GM12872 (cell line): ENCODE results near the gene B2M.

Experiments used
- TF ChIP-seq, protein P1 (sequence below): IDR thresholded peaks from 3 replicates; pipeline ENCODE4 v1.5.1; 2011; ENCODE audit warnings: low read depth, mild to moderate bottlenecking, low read length, moderate library complexity; ENCODE audit not compliant: insufficient read depth

B2M gene

DNA sequence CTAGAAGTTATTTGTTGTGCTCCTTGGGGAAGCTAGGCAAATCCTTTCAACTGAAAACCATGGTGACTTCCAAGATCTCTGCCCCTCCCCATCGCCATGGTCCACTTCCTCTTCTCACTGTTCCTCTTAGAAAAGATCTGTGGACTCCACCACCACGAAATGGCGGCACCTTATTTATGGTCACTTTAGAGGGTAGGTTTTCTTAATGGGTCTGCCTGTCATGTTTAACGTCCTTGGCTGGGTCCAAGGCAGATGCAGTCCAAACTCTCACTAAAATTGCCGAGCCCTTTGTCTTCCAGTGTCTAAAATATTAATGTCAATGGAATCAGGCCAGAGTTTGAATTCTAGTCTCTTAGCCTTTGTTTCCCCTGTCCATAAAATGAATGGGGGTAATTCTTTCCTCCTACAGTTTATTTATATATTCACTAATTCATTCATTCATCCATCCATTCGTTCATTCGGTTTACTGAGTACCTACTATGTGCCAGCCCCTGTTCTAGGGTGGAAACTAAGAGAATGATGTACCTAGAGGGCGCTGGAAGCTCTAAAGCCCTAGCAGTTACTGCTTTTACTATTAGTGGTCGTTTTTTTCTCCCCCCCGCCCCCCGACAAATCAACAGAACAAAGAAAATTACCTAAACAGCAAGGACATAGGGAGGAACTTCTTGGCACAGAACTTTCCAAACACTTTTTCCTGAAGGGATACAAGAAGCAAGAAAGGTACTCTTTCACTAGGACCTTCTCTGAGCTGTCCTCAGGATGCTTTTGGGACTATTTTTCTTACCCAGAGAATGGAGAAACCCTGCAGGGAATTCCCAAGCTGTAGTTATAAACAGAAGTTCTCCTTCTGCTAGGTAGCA is 851 bp upstream of the B2M start:
- TF ChIP-seq, protein P1, sequence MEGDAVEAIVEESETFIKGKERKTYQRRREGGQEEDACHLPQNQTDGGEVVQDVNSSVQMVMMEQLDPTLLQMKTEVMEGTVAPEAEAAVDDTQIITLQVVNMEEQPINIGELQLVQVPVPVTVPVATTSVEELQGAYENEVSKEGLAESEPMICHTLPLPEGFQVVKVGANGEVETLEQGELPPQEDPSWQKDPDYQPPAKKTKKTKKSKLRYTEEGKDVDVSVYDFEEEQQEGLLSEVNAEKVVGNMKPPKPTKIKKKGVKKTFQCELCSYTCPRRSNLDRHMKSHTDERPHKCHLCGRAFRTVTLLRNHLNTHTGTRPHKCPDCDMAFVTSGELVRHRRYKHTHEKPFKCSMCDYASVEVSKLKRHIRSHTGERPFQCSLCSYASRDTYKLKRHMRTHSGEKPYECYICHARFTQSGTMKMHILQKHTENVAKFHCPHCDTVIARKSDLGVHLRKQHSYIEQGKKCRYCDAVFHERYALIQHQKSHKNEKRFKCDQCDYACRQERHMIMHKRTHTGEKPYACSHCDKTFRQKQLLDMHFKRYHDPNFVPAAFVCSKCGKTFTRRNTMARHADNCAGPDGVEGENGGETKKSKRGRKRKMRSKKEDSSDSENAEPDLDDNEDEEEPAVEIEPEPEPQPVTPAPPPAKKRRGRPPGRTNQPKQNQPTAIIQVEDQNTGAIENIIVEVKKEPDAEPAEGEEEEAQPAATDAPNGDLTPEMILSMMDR: peak; percentile 50; the same call in 2 of the 3 replicates

DNA sequence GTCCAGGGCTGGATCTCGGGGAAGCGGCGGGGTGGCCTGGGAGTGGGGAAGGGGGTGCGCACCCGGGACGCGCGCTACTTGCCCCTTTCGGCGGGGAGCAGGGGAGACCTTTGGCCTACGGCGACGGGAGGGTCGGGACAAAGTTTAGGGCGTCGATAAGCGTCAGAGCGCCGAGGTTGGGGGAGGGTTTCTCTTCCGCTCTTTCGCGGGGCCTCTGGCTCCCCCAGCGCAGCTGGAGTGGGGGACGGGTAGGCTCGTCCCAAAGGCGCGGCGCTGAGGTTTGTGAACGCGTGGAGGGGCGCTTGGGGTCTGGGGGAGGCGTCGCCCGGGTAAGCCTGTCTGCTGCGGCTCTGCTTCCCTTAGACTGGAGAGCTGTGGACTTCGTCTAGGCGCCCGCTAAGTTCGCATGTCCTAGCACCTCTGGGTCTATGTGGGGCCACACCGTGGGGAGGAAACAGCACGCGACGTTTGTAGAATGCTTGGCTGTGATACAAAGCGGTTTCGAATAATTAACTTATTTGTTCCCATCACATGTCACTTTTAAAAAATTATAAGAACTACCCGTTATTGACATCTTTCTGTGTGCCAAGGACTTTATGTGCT is 527 bp downstream of the B2M start:
- TF ChIP-seq, protein P1: no peak

DNA sequence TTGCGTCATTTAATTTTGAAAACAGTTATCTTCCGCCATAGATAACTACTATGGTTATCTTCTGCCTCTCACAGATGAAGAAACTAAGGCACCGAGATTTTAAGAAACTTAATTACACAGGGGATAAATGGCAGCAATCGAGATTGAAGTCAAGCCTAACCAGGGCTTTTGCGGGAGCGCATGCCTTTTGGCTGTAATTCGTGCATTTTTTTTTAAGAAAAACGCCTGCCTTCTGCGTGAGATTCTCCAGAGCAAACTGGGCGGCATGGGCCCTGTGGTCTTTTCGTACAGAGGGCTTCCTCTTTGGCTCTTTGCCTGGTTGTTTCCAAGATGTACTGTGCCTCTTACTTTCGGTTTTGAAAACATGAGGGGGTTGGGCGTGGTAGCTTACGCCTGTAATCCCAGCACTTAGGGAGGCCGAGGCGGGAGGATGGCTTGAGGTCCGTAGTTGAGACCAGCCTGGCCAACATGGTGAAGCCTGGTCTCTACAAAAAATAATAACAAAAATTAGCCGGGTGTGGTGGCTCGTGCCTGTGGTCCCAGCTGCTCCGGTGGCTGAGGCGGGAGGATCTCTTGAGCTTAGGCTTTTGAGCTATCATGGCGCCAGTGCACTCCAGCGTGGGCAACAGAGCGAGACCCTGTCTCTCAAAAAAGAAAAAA is 1.2 kb downstream of the B2M start:
- TF ChIP-seq, protein P1: no peak

DNA sequence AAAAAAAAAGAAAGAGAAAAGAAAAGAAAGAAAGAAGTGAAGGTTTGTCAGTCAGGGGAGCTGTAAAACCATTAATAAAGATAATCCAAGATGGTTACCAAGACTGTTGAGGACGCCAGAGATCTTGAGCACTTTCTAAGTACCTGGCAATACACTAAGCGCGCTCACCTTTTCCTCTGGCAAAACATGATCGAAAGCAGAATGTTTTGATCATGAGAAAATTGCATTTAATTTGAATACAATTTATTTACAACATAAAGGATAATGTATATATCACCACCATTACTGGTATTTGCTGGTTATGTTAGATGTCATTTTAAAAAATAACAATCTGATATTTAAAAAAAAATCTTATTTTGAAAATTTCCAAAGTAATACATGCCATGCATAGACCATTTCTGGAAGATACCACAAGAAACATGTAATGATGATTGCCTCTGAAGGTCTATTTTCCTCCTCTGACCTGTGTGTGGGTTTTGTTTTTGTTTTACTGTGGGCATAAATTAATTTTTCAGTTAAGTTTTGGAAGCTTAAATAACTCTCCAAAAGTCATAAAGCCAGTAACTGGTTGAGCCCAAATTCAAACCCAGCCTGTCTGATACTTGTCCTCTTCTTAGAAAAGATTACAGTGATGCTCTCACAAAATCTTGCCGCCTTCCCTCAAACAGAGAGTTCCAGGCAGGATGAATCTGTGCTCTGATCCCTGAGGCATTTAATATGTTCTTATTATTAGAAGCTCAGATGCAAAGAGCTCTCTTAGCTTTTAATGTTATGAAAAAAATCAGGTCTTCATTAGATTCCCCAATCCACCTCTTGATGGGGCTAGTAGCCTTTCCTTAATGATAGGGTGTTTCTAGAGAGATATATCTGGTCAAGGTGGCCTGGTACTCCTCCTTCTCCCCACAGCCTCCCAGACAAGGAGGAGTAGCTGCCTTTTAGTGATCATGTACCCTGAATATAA is 2.0 kb downstream of the B2M start:
- TF ChIP-seq, protein P1: peak; percentile 24; the same call in 1 of the 3 replicates

DNA sequence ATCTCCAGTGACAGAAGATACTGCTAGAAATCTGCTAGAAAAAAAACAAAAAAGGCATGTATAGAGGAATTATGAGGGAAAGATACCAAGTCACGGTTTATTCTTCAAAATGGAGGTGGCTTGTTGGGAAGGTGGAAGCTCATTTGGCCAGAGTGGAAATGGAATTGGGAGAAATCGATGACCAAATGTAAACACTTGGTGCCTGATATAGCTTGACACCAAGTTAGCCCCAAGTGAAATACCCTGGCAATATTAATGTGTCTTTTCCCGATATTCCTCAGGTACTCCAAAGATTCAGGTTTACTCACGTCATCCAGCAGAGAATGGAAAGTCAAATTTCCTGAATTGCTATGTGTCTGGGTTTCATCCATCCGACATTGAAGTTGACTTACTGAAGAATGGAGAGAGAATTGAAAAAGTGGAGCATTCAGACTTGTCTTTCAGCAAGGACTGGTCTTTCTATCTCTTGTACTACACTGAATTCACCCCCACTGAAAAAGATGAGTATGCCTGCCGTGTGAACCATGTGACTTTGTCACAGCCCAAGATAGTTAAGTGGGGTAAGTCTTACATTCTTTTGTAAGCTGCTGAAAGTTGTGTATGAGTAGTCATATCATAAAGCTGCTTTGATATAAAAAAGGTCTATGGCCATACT is 4.0 kb downstream of the B2M start:
- TF ChIP-seq, protein P1: no peak

DNA sequence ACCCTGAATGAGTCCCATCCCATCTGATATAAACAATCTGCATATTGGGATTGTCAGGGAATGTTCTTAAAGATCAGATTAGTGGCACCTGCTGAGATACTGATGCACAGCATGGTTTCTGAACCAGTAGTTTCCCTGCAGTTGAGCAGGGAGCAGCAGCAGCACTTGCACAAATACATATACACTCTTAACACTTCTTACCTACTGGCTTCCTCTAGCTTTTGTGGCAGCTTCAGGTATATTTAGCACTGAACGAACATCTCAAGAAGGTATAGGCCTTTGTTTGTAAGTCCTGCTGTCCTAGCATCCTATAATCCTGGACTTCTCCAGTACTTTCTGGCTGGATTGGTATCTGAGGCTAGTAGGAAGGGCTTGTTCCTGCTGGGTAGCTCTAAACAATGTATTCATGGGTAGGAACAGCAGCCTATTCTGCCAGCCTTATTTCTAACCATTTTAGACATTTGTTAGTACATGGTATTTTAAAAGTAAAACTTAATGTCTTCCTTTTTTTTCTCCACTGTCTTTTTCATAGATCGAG is 4.5 kb downstream of the B2M start:
- TF ChIP-seq, protein P1: no peak
